Loucy (cell line): ENCODE measurements around the gene HSPA12B.

Experiments used
- H2AFZ ChIP-seq: fragments of 200-600 bp; sonication (generic); 2 replicates; pipeline ENCODE4 v1.6.0; 2016; ENCODE audit warnings: antibody characterized with exemption, mild to moderate bottlenecking, low read length, moderate library complexity
- H3F3A ChIP-seq: fragments of 200-600 bp; 2 replicates; pipeline ENCODE4 v1.6.0; 2016; ENCODE audit warnings: antibody characterized with exemption, low read depth, mild to moderate bottlenecking
- H3K27me3 ChIP-seq: fragments of 200-600 bp; sonication (generic); 2 replicates; pipeline ENCODE4 v1.6.1; 2014; ENCODE audit warnings: low read length, mild to moderate bottlenecking; ENCODE audit not compliant: insufficient read depth, poor library complexity, severe bottlenecking
- H3K36me3 ChIP-seq: fragments of 200-600 bp; sonication (generic); 2 replicates; pipeline ENCODE4 v1.6.1; 2016; ENCODE audit warnings: low read length; ENCODE audit not compliant: insufficient read depth
- H3K4me1 ChIP-seq: fragments of 200-600 bp; sonication (generic); 2 replicates; pipeline ENCODE4 v1.5.1; 2014; ENCODE audit warnings: low read length, mild to moderate bottlenecking; ENCODE audit not compliant: insufficient read depth, poor library complexity, severe bottlenecking
- H3K4me2 ChIP-seq: fragments of 200-600 bp; sonication (generic); 2 replicates; pipeline ENCODE4 v1.6.0; 2014; ENCODE audit warnings: antibody characterized with exemption, low read length, low read depth, mild to moderate bottlenecking; ENCODE audit not compliant: poor library complexity, severe bottlenecking
- H3K4me3 ChIP-seq: fragments of 200-600 bp; sonication (generic); 2 replicates; pipeline ENCODE4 v1.5.1; 2014; ENCODE audit warnings: low read length, mild to moderate bottlenecking, mixed read lengths; ENCODE audit not compliant: poor library complexity, severe bottlenecking
- H3K79me2 ChIP-seq: fragments of 200-600 bp; sonication (generic); 2 replicates; pipeline ENCODE4 v1.6.1; 2014; ENCODE audit warnings: low read length; ENCODE audit not compliant: insufficient read depth
- H3K9ac ChIP-seq: fragments of 200-600 bp; sonication (generic); 2 replicates; pipeline ENCODE4 v1.6.0; 2014; ENCODE audit warnings: mild to moderate bottlenecking, low read depth, low read length, moderate library complexity; ENCODE audit not compliant: poor library complexity, severe bottlenecking
- H3K9me2 ChIP-seq: fragments of 200-600 bp; sonication (generic); replicated peaks from 2 replicates; pipeline ENCODE4 v1.6.1; 2016; ENCODE audit warnings: low read depth, low read length, mixed read lengths
- H3K9me3 ChIP-seq: fragments of 200-600 bp; sonication (generic); 2 replicates; pipeline ENCODE4 v1.6.1; 2014; ENCODE audit warnings: mild to moderate bottlenecking, antibody characterized with exemption, low read length, low read depth; ENCODE audit not compliant: insufficient read depth
- H4K20me1 ChIP-seq: fragments of 200-600 bp; sonication (generic); 2 replicates; pipeline ENCODE4 v1.6.0; 2014; ENCODE audit warnings: antibody characterized with exemption, low read length, mild to moderate bottlenecking; ENCODE audit not compliant: insufficient read depth, poor library complexity, severe bottlenecking
- EZH2phosphoT487 ChIP-seq: fragments of 200-600 bp; IDR thresholded peaks from 2 replicates; pipeline ENCODE4 v1.6.1; 2018; ENCODE audit warnings: antibody characterized with exemption, mild to moderate bottlenecking, moderate library complexity, borderline replicate concordance
- TF ChIP-seq, protein P1 (sequence below): fragments of 200-600 bp; sonication (generic); conservative IDR thresholded peaks from 2 replicates; pipeline ENCODE4 v1.5.1; 2014; ENCODE audit warnings: mild to moderate bottlenecking, antibody characterized with exemption, low read length

Gene HSPA12B

GRCh38 chr20:3719046-3719445 lies 13.4 kb upstream of the HSPA12B start:
- Histone ChIP-seq H3K79me2 (no peaks in the 10 kb centered on the region), H4K20me1 (no peaks in the 10 kb centered on the region), H3K4me1 (no peaks in the 10 kb centered on the region), H2AFZ (no peak overlapping the region), H3K27me3 (no peaks in the 10 kb centered on the region), H3K4me2 (no peak overlapping the region), H3K9me3 (no peaks in the 10 kb centered on the region), H3K36me3 (no peaks in the 10 kb centered on the region), H3F3A (no peaks in the 10 kb centered on the region), H3K9me2 (no peaks in the 10 kb centered on the region), H3K9ac (no peak overlapping the region), H3K4me3 (no peak overlapping the region)
- TF ChIP-seq, protein P1, sequence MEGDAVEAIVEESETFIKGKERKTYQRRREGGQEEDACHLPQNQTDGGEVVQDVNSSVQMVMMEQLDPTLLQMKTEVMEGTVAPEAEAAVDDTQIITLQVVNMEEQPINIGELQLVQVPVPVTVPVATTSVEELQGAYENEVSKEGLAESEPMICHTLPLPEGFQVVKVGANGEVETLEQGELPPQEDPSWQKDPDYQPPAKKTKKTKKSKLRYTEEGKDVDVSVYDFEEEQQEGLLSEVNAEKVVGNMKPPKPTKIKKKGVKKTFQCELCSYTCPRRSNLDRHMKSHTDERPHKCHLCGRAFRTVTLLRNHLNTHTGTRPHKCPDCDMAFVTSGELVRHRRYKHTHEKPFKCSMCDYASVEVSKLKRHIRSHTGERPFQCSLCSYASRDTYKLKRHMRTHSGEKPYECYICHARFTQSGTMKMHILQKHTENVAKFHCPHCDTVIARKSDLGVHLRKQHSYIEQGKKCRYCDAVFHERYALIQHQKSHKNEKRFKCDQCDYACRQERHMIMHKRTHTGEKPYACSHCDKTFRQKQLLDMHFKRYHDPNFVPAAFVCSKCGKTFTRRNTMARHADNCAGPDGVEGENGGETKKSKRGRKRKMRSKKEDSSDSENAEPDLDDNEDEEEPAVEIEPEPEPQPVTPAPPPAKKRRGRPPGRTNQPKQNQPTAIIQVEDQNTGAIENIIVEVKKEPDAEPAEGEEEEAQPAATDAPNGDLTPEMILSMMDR = no peak
- no peak for TF ChIP-seq EZH2phosphoT487

GRCh38 chr20:3720068-3720467 lies 12.4 kb upstream of the HSPA12B start:
- Histone ChIP-seq H3K4me1 (no peaks in the 10 kb centered on the region), H3K4me3 (no peak overlapping the region), H3K9me2 (no peaks in the 10 kb centered on the region), H3K9me3 (no peaks in the 10 kb centered on the region), H4K20me1 (no peaks in the 10 kb centered on the region), H3K9ac (no peak overlapping the region), H3K27me3 (no peaks in the 10 kb centered on the region), H3K4me2 (no peak overlapping the region), H2AFZ (0 out of 2 replicates have a peak overlapping the region, but pooled peaks have one; percentile 14), H3K79me2 (no peaks in the 10 kb centered on the region), H3K36me3 (no peaks in the 10 kb centered on the region), H3F3A (no peaks in the 10 kb centered on the region)
- TF ChIP-seq, protein P1 = no peak
- TF ChIP-seq EZH2phosphoT487 = no peak

DNA sequence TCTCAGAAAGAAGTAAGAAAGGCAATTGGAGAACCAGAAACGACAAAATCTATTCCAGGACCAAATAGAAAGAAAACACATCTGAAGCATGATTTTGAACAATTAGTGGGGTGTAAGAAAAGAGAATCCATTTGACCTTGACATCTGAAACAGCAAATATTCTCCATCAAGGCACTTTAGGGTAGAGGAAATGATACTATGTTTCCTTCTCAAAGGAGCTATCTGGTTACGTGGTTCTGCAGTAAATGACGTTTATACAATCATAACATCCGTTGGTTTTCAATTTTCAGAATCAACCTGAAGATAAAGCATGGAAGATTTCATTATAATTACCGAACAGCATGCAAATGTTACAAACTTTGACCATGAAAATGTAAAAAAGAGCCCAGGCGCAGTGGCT lies 11.9 kb upstream of the HSPA12B start:
- H3K36me3 ChIP-seq = no peaks in the 10 kb centered on the region

More for the DNA sequence above, 11.9 kb upstream of the HSPA12B start:
- H3K9ac ChIP-seq = no peak overlapping the region
- H3K27me3 ChIP-seq = no peaks in the 10 kb centered on the region
- H3K4me1 ChIP-seq = no peaks in the 10 kb centered on the region
- H3K4me2 ChIP-seq = no peak overlapping the region
- no peaks in the 10 kb centered on the region for H3K9me2 ChIP-seq
- peak overlapping the region; percentile 14; the same call in 1 of the 2 replicates for H2AFZ ChIP-seq
- H4K20me1 ChIP-seq = no peaks in the 10 kb centered on the region
- no peaks in the 10 kb centered on the region for H3K79me2 ChIP-seq
- TF ChIP-seq, protein P1 = no peak
- TF ChIP-seq EZH2phosphoT487 = no peak
- no peaks in the 10 kb centered on the region for H3K9me3 ChIP-seq
- no peak overlapping the region for H3K4me3 ChIP-seq
- H3F3A ChIP-seq = no peaks in the 10 kb centered on the region
